Measurements from ENCODE around the gene MBD2.
"Not testable (repeated sequence)": the region's sequence is repeated elsewhere in the genome, so short reads cannot be mapped to it uniquely, and the experiment has no call there.

Gene MBD2

GRCh38 chr18:54147439-54147838 lies 77.0 kb downstream of the MBD2 start:
- no peak for DNase-seq

GRCh38 chr18:54141041-54141608 lies 83.3 kb downstream of the MBD2 start:
- no peak for DNase-seq

- DNase-seq, result no peak
Observed at GRCh38 chr18:54140641-54141040, 83.8 kb downstream of the MBD2 start.

DNA sequence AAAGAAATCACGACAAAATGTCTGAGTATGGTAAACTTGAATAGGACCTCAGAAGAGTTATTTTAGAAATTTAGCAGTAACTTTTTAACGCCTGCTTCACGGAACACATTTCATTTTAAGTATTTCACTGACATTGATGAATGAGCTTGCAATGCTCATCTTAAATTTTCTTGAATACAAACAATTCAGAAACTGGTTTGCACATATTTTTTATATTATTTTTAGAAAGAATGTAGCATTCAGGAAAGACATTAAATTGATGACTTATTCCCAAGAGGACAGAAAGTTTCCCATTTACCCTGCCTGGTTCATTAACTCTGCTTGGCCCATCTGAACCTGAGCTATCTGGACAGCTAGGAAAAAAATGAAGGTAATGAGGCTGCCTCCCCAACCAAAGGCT lies 89.3 kb downstream of the MBD2 start:
- DNase-seq, result no peak

DNA sequence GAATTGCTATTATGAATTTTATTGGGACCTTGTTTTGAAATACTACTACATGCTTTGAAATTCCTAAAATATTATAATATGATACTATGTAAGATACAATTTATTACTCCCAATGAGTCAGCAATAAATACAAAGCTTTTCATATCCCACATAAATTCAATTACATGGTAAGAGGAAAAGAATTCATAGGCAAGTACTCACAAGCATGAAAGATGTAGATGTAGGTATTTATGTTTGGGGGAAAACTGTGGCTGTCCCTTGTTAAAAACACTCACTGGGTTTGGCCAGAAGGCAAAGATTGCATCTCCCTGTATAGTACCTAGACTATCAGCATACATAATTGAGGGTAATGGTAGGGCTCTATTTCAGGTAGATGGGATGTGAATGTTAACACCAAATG lies 90.4 kb downstream of the MBD2 start:
- DNase-seq, result no peak

GRCh38 chr18:54130631-54131030 lies 93.8 kb downstream of the MBD2 start:
- no peak for DNase-seq

- DNase-seq, result no peak
Observed at GRCh38 chr18:54130177-54130576, 94.3 kb downstream of the MBD2 start.

- peak in 1 of 2 donors; percentile 11 for DNase-seq
Observed at GRCh38 chr18:54129448-54130067, 94.9 kb downstream of the MBD2 start.

DNA sequence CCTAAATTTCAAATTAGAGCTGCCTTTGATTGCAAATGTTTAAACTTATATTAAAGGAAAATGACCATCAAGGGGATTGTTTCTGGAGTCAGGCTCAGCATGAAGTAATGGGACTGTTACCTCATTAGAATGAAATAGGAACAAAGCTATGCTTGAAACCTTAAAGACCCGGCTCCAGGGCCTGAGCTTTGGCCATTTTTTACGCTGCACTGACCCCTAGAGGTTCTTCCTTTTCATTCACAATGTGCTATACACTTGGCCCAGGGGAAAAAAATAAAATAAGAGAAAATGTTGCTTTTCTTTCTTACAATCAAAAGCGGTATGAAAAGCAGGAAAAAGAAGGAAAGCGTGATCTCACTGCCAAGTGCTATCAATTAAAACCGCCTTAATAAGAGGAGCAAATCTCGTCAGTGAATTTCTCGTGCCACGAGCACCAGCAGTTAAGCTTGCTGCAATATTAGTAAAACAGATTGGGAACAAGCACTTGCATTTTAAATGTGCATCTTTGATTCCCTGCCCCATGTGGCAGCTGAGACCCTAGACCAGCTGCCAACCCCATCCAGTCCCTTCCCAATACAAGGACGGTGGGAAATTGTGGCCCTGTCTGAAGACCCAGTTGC lies 96.6 kb downstream of the MBD2 start:
- DNase-seq, result peak in 1 of 2 donors; percentile 8

GRCh38 chr18:54125429-54125828 lies 99.0 kb downstream of the MBD2 start:
- DNase-seq, result no peak

DNA sequence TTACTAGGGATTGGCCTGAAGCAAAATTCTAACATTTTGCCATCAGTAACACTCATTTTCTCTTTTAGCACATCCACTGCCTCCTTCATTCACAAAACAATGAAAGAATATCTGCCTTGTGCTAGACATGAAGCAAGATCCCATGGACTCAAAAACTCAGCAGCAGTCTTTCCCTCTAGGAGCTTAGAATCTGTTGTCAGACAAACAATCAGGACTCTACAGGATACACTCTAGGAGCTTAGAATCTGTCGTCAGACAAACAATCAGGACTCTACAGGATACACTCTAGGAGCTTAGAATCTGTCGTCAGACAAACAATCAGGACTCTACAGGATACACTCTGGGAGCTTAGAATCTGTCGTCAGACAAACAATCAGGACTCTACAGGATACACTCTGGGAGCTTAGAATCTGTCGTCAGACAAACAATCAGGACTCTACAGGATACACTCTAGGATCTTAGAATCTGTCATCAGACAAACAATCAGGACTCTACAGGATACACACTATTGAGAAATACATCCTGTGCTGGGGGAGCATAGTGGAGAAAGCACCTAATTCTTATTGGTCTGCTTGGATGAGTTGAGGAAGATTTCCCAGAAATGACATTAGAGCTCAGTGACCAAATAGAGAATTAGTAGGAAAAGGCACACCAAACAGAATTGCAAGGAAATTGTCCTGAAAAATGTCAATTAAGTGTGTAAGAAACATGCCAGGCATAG lies 100.6 kb downstream of the MBD2 start:
- DNase-seq, result not testable (repeated sequence)

- peak in 1 of 2 donors; percentile 52 for DNase-seq
Observed at GRCh38 chr18:54119524-54120019, 104.9 kb downstream of the MBD2 start.

DNA sequence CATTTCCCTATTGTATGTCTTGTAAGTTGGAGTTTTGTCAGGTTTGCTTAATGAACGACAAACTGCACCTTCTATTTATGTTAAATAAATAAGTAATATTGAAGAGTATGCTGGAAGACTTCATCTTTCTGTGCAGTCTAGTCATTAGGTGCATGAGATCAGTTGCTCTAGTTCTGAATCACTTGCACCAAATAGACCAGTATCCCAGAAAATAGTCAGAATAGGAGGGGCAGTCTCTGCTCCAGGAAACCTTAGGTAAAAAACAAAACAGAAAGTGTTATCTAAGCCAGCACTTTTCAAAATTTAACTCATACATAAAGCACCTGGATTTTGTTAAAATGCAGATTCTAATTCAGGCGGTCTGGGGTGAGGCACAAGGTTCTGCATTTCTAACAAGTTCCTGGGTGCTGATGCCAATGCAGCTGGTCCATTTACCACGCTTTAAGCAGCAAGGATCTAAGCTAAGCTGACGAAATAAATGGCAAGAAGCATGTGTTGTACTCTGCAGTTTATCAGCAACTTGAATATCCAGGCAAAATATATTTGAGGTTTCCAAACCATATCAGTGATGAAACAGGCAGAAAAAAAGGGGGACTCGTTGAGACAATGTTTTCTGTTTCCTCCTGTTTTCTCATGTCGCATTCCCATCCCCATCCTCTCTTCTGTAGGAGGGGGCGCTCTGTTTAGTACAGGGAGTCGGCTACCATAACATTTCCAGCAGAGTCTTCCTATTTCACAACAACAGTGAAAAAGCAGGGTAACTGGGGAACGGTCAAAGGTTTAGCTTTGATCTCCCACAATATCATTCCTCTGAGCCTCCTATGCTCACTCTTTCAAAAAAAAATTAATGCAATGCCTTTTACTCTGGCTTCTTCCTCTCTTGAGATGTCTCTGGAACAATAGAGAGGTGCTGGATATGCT lies 106.4 kb downstream of the MBD2 start:
- no peak for DNase-seq

GRCh38 chr18:54116541-54117257 lies 107.8 kb downstream of the MBD2 start:
- no peak for DNase-seq

GRCh38 chr18:54112356-54112755 lies 112.1 kb downstream of the MBD2 start:
- no peak for DNase-seq

DNA sequence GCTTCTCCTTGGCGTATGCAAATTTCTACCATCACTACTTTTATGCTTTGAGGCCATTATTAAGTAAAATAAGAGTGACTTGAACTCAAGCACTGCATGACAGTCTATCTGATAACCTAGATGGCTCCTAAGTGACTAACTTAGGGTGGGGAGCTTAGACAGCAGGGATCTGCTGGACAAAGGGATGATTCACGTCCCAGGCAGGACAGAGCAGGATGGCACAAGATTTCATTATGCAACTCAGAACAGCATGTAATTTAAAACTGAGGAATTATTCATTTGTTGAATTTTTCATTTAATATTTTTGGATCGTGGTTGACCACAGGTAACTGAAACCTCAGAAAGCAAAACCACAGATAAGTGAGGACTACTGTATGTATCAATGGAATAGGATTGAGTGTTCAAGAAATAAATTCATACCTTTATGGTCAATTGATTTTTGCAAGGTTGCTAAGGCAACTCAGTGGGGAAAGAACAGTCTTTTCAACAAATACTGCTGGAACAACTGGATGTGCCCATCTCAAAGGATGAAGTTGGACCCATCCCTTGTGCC lies 115.3 kb downstream of the MBD2 start:
- DNase-seq, result no peak

GRCh38 chr18:54102123-54102522 lies 122.3 kb downstream of the MBD2 start:
- DNase-seq, result no peak
